HG03354 (cell line): Measurements from ENCODE around the gene HIVEP3.

ENCODE experiments used
- ATAC-seq: cut with Tn5 transposase; IDR thresholded peaks from one replicate; pipeline ENCODE4 v1.9.1; 2021; ENCODE audit warnings: mild to moderate bottlenecking; ENCODE audit not compliant: unreplicated experiment, poor library complexity, severe bottlenecking

HIVEP3 gene

DNA sequence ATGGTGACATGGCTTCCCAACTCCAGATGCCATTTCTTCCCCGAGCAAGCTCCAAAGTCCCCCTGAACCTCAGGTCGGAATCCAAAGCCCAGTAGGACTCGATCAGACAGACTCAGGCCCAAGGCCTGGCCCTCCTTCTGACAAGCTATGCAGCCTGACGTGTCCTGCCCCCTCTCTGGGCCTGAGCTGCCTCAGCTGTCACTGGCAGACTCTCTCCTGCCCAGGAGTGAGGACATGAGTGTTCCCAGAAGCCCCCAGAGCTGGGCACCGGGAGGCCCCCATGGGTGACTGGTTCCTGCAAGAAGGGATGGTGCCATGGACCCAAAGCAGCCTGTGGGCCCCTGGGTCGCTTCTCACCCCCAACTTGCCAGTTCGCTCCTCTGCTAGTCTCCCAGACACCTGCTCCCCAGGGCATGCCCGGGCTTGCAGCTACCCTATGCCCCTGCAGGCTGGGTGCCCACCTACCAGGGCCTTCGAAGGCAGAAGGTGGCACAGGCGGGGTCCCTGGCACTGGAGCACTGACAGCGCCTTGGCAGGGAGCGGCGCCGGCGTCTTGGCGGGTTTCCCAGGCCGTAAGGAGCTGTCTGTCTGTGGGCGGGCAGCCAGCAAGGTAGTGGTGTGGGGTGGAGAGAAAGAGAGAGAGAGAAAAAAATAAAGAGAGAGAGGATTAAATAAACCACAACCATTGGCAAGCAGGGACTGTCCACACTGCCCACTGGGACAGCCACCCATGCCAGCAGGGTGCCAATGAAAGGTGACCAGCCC is 436.5 kb downstream of the HIVEP3 start:
- ATAC-seq: no peak

DNA sequence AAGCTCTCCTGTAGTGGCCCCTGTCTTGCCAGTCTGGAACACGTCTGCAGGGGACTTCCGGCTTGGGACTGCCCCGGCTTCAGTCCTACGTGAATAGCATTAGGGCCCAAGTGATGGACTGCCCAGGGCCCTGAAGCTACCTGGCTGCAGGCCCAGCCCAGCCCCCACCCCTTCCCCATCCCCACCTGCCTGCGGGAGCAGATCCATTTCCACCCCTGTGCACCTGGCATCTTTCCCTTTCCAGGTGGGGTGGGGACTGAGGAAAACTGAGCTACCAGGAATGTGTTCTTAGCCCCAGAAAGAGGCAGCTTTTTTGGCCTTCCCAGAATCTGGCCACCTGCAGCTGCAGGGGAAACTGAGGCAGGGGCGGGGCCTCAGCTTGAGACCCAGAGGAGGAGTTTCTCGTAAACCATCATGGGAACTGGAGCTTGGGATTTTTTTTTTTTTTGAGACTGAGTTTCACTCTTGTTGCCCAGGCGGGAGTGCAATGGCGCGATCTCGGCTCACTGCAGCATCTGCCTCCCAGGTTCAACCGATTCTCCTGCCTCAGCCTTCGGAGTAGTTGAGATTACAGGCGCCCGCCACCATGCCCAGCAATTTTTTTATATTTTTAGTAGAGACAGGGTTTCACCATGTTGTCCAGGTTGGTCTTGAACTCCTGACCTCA is 437.5 kb downstream of the HIVEP3 start:
- no peak for ATAC-seq

- ATAC-seq: no peak
Measured at GRCh38 chr1:41480204-41481108, 438.3 kb downstream of the HIVEP3 start.

DNA sequence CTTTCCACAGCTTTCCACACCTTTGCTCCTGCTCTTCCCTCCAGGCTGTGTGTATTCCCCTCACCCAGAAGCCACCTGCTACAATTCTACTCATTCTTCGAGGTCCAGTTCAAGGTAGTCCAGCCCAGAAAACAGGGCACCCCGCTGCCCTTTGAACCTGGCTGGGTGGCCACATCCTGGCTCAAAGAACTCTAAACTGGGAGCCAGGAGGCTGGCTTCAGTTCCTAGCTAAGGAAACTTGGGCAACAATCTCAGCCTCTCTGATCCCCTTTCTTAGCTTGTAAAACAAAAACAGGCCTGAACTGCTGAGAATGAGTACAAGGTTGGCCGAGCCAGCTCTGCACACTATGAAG is 438.9 kb downstream of the HIVEP3 start:
- ATAC-seq: no peak

DNA sequence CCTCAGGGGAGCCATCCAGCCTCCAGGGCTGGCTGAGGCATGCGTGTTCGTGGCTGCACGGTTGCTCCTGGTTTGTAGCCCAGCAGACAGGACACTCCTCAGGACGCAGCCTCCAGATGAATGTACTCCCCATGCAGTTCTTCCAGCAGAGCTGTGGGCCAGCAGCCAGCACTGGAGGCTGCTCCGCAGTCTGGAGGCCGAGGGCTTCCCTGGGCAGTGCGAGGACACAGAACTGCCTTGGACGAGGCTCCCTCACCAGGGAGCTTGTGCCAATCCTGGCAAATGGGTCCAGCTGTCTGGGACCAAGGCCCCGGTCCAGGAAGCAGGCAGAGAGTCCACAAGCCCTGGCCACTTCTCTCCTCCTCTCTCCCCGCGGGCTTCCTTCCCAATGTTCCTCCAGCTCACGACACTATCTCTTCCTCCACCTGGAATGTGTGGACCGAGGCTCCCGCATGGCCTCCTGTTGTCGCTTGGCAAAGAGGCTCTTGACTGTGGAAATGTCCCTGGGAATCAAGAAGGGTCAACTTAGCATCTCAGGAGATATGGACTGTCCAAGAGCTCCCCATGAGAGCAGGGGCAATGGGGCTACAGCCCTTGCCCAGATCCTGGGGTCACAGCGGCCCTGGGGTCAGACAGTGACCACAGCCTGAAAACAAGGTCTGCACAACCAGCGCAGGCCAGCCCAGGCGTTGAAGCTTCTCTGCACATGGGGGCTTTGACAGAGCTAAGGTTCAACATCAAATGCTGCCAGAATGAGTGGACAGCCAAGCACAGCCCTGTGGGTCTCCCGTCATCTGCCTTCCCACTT is 439.5 kb downstream of the HIVEP3 start:
- ATAC-seq: no peak

- no peak for ATAC-seq
Measured at GRCh38 chr1:41478118-41478748, 440.5 kb downstream of the HIVEP3 start.

- ATAC-seq: no peak
Measured at GRCh38 chr1:41476807-41477361, 441.8 kb downstream of the HIVEP3 start.

DNA sequence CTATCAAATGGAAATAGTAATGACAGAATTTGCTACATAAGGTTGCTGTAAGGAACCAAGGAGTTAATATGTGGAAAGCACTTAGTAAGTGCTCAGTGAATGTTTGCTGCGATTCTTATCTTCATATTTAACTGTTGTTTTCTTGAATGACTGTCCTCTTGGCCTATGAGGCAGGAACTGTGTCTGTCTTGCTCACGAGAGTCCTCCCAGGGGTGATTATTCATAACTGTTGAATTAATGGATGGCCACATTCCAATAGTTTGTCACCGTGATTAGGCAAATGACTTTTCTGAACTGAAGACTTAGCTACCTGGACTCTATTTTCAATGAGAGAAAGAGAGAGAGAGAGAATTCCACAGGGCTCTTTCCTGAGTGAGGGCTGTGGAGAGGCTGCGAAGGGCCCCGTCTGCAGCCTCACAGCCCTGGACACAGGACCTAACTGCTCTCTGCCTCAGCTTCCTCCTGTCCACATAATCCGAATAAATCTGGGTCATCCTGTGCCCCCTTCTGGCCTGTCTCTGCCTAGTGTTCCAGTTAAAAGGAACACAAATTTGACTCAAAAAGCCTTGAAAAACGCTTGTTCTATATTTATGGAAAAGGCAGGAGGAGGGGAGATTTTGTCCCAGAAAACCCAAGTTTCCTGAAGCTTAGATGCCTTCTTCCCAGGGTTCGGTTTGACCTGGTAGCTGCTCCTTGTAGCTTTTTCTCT is 442.7 kb downstream of the HIVEP3 start:
- ATAC-seq: no peak

GRCh38 chr1:41475346-41475745 is 443.4 kb downstream of the HIVEP3 start:
- no peak for ATAC-seq

- no peak for ATAC-seq
Measured at GRCh38 chr1:41474490-41475271, 444.0 kb downstream of the HIVEP3 start.

DNA sequence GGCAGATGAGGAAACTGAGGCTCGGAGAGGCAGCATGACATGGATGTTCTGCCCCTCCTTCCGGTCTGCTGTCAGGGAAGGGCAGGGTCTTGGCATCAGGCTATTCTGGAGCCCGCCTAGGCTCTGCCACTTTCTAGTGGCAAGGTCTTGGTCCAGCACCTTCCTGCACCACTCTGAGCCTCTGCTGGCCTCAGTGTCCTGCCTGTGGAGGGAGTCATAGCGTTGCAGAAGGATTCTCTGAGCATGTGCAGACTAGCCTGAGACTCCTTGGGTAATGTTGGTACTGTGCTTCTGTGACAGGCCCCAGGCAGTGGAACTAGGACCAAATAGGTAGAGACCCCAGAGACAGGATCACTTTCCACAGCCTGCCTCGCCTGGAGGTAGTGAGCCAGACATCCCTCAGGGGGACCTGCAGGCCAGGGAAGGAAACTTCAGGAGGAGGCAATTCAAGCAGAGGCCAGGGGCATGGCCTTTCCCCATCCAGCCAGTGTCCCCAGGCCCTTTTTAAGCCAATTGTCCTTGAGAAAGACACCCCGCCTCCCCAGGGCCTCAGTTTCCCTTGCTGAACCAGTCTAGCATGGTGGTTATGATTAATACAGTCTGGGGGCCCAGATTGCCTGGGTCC is 444.9 kb downstream of the HIVEP3 start:
- no peak for ATAC-seq

DNA sequence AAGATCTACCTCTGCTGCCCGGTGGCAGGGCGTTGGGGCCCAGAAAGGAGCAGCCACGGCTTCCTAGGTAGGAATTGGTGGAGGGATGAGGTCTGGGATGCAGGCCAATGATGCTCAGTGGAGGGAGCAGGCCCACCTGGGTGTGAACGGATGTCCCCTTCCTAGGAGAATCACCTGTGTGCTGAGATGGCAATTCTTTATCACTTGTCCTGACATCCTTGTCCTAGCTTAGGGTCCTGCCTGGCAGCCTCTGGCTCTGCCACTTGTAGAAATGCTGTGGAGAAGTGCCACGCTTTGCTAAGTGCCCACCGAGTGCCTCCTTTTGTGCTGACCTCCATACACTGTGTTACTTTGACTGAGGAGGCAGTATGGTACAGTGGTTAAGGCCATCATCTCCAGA is 447.1 kb downstream of the HIVEP3 start:
- ATAC-seq: no peak

- ATAC-seq: no peak
Measured at GRCh38 chr1:41469706-41470105, 449.0 kb downstream of the HIVEP3 start.

DNA sequence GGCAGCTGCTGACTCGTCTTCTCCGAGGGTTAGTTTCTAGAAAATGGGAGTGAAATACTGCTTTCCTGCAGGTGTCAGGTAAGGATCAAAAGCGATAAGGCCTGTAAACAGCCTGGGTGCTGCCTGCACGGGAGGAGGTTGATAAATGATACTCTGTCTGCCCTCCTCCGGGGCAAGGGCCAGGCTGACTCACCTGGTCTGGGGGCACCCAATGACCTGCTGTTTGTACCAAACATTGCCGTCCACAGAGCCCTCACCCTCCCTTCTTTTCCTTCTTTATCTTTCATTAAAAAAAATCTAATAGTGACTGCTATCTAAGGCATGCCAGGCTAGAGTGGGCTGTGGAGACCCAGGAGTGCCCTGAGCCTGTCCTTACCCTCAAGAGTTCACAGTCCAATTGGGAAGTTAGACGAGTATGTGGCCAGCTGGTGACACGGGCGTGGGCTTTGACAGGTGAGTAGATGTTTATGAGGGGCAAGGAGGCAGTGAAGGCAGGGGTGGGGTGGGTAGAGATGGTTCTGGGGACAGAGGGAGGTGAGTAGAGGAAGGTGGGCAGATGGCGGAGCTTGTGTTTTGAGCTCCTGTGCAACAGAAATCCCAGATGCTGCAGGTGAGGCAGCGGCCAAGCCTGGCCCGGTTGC is 450.5 kb downstream of the HIVEP3 start:
- ATAC-seq: no peak

DNA sequence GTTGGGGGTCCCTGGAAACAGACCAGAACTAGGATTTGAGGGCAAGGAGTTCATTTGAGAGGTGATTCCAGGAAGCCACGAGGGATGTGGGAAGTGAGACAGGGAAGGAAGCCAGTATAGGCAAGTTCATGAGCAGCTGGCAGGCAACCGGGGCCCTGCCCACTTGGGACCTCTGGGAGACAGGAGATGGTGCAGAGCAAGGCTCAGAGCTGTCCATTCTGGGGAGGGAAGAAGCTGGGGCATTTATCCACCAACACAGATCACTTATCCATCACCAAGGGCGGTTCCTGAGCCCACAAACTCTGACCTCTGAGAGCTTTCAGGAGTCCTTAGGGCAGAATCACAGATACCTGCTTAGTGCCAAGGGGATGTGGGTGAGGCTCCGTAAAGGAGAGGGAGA is 451.0 kb downstream of the HIVEP3 start:
- no peak for ATAC-seq

- no peak for ATAC-seq
Measured at GRCh38 chr1:41466146-41466545, 452.6 kb downstream of the HIVEP3 start.

DNA sequence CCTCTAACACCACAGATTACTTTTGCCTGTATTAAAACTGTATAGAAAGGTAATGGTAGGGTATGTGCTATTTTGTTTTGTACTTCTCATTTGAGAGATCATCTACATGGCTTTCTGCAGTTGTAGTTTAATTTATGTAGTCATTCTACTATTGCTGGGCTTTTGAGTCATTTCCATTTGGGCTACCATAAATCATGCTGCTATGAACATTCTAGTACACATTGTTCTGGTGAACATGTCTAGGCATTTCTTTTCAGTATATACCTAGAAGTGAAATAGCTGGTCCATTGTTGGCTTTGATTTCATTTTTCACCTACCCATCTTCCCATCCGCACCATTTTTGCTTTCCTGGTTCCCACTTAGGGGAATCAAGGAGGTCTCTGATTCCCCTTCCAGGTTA is 453.0 kb downstream of the HIVEP3 start:
- no peak for ATAC-seq
